ENCODE results near the gene MFRP.
A peak's percentile ranks its signal among the peaks of the same experiment; 100 is the strongest.

Gene MFRP

GRCh38 chr11:119316016-119316728 lies 30.3 kb downstream of the MFRP start:
- no peak for DNase-seq

DNA sequence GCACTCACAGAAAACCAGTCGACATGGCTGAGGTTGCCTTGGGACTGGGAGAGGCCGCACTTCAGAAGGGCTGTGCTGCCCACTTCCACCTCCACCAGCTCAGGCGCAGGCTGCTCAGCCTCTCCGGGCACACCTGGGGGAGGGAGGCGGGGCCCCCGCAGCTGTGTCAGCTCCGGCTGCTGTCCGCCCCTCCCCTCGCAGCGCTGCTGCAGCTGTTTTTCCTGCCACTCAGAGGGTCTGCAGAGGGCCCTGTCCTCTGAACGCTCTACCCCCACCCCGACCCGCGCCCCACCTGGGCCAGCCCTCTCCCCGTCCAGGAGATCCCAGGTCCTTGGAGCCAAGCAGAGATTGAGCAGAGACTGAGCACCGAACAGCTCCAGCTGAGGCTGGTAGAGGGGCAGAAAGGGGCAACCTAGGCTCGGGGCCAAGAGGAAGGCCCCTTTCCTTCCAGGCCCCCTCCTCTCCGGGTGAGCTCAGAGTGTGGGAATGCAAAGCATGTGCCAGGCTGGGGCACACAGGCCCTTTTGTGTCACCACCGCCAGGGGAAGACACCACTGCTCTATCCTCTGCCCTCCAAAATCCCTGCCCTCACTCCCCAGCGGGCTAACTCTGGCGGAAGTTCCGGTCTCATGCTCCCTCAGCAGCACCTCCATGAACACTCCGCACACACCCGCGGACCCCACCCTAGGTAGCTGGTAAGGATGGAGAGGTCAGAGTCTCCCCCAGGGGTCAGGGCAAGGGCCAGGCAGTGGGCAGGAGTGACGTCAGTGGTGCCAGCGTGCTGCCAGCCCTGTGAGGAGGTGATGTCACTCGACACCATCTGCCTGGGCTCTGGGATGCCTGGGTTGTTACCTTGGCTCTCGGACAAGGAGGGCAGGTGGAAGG lies 31.1 kb downstream of the MFRP start:
- peak; percentile 51 for DNase-seq

GRCh38 chr11:119314726-119315125 lies 31.8 kb downstream of the MFRP start:
- no peak for DNase-seq

DNA sequence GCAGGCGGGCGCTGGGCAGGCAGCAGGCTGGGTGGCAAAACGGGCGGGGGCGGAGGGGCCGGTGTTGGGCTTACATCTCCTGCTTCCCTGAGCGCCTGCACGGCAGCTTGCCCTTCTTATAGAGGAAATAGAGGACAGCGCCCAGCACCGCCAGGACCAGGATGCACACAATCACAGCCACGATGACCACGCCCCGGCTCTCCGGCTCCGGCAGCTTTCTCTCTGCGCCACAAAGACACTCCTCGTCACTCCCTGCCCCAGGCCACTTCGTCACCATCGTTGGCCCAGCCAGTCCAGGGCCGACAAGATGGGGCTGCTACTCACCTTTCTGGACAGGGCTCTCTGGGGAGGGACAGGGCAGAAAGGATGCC lies 35.8 kb downstream of the MFRP start:
- no peak for DNase-seq

- no peak for DNase-seq
Measured at GRCh38 chr11:119309953-119310681, 36.4 kb downstream of the MFRP start.

- DNase-seq: no peak
Measured at GRCh38 chr11:119309411-119309810, 37.1 kb downstream of the MFRP start.

DNA sequence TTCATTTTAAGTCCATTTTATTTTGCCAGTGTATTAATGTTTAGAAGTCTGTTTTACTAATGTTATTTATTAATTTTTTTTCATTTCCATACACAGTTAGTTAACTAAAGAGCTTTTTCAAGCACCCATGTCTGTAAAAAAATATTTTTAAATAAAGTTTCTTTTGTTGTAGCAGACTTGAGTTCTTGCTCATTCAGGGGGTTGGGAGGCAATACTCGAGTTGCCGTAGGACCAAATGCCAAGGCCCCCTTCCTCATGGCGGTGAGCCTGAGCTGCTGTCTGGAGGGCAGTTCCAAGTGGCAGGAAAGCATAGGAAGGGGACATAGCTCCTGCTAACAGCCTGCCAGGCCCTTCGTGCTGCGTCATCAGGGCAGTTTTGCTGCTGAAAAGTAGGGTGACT lies 38.5 kb downstream of the MFRP start:
- DNase-seq: no peak

GRCh38 chr11:119307219-119307618 lies 39.3 kb downstream of the MFRP start:
- no peak for DNase-seq

- DNase-seq: no peak
Measured at GRCh38 chr11:119306373-119306890, 40.1 kb downstream of the MFRP start.

GRCh38 chr11:119305556-119306372 lies 40.7 kb downstream of the MFRP start:
- no peak for DNase-seq

GRCh38 chr11:119303227-119303718 lies 43.2 kb downstream of the MFRP start:
- DNase-seq: no peak

DNA sequence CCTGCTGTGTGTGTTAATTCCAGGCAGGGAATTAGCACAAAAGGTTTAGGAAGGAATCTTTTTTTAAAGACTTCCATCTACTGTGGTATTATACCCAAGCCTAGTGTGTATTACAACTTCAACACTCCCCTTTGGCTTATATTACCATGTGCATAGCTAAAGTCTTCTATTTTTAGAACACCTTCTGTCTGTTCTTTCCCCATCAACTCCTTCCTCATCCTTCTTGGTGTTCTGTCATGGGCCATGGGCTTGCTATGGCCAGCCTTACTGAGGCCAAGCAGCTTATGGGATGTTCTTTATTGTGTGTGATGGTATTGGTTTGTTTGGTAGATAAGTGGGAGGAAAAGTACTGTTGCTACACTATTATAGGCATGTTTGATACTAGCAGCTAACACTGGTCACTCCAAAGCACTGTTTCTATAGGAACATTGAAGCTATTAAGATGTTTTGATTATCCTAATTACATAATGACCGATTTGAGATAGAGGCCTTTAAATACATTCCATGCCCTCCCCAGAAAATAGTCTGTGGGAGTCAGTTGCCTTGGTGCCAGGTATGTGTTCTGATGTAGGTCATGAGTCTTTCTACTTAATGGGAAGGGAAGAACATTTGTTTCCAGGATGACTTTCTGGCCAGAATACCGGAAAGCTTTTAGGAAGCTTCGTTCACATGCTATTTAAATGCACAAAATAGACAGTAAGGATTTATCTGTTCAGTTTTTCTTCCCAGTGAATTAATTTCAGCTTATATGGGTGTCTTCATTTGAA lies 46.1 kb downstream of the MFRP start:
- DNase-seq: no peak

GRCh38 chr11:119299416-119299815 lies 47.1 kb downstream of the MFRP start:
- no peak for DNase-seq

- no peak for DNase-seq
Measured at GRCh38 chr11:119298726-119299125, 47.8 kb downstream of the MFRP start.

DNA sequence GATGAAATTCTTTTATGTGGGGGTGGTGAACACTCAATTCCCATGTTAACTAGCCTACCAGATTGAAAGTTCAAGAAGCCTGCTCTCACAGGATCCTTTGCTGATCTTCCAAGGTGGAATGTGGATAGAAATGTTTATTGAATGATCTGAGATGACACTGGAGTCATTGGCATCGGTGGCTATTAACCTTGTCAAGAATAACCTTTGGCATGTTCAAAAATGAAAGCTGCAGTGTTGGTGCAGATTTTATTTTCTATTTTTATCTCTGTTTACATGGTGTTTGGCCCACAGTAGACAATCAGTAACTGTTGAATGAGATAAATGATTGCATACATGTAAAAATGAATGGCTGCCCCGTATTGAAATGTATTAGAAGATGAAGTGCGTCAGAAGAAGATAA lies 48.6 kb downstream of the MFRP start:
- no peak for DNase-seq

- no peak for DNase-seq
Measured at GRCh38 chr11:119295178-119295577, 51.3 kb downstream of the MFRP start.

- no peak for DNase-seq
Measured at GRCh38 chr11:119293461-119293860, 53.0 kb downstream of the MFRP start.

GRCh38 chr11:119290894-119291497 lies 55.5 kb downstream of the MFRP start:
- no peak for DNase-seq
